Measurements from ENCODE around the gene POMT1.
"Not testable (repeated sequence)": the region's sequence is repeated elsewhere in the genome, so short reads cannot be mapped to it uniquely, and the experiment has no call there.

DNA sequence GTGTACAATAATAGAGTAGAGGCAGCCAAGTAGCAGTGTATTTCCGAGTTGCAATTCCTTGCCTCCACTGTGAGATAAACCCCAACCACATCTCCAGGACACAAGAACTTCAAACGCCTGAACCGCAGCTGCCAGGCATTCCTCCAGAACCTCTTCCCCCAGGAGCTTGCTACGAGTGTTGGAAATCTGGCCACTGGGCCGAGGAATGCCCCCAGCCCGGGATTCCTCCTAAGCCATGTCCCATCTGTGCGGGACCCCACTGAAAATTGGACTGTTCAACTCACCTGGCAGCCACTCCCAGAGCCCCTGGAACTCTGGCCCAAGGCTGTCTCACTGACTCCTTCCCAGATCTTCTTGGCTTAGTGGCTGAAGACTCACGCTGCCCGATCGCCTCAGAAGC is 46.5 kb downstream of the POMT1 start:
- TF ChIP-seq, protein P1, sequence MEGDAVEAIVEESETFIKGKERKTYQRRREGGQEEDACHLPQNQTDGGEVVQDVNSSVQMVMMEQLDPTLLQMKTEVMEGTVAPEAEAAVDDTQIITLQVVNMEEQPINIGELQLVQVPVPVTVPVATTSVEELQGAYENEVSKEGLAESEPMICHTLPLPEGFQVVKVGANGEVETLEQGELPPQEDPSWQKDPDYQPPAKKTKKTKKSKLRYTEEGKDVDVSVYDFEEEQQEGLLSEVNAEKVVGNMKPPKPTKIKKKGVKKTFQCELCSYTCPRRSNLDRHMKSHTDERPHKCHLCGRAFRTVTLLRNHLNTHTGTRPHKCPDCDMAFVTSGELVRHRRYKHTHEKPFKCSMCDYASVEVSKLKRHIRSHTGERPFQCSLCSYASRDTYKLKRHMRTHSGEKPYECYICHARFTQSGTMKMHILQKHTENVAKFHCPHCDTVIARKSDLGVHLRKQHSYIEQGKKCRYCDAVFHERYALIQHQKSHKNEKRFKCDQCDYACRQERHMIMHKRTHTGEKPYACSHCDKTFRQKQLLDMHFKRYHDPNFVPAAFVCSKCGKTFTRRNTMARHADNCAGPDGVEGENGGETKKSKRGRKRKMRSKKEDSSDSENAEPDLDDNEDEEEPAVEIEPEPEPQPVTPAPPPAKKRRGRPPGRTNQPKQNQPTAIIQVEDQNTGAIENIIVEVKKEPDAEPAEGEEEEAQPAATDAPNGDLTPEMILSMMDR (IDR thresholded peaks at IDR 0.05; ENCODE audit: low read depth, low read length) = not testable (repeated sequence)
- TF ChIP-seq POLR2A (IDR thresholded peaks at IDR 0.05; ENCODE audit: extremely low read depth, insufficient read length); MYC (IDR thresholded peaks at IDR 0.05; ENCODE audit: low read depth, low read length): not testable (repeated sequence)
- TF ChIP-seq, protein P2, sequence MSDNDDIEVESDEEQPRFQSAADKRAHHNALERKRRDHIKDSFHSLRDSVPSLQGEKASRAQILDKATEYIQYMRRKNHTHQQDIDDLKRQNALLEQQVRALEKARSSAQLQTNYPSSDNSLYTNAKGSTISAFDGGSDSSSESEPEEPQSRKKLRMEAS (IDR thresholded peaks at IDR 0.05; ENCODE audit: low read depth, low read length) = not testable (repeated sequence)

Measured in NB4 (cell line).